HG02763 (cell line): ENCODE data around the gene HEATR5A.
"Not testable (repeated sequence)": the region's sequence is repeated elsewhere in the genome, so short reads cannot be mapped to it uniquely, and the experiment has no call there.

Source experiments
- ATAC-seq: cut with Tn5 transposase; IDR thresholded peaks from one replicate; pipeline ENCODE4 v1.9.1; 2021; ENCODE audit warnings: mild to moderate bottlenecking, moderate library complexity; ENCODE audit not compliant: unreplicated experiment

The HEATR5A gene

GRCh38 chr14:31261859-31262731, 158.3 kb downstream of the HEATR5A start:
- ATAC-seq: no peak

GRCh38 chr14:31261523-31261858, 158.9 kb downstream of the HEATR5A start:
- ATAC-seq: no peak

DNA sequence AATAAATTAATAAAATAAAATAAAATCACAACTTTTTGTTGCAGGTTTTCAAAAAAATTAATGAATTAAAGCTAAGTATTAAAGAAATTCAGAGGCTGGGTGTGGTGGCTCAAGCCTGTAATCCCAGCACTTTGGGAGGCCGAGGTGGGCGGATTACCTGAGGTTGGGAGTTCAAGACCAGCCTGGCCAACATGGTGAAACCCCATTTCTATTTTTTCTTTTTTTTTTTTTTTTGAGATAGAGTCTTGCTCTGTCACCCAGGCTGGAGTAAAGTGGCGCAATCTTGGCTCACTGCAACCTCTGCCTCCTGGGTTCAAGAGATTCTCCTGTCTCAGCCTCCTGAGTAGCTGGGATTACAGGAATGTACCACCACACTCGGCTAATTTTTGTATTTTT, 161.3 kb downstream of the HEATR5A start:
- ATAC-seq: not testable (repeated sequence)

GRCh38 chr14:31258427-31259039, 161.8 kb downstream of the HEATR5A start:
- ATAC-seq: no peak

- ATAC-seq: not testable (repeated sequence)
Measured at GRCh38 chr14:31257554-31258426, 162.6 kb downstream of the HEATR5A start.

GRCh38 chr14:31257244-31257553, 163.2 kb downstream of the HEATR5A start:
- no peak for ATAC-seq

DNA sequence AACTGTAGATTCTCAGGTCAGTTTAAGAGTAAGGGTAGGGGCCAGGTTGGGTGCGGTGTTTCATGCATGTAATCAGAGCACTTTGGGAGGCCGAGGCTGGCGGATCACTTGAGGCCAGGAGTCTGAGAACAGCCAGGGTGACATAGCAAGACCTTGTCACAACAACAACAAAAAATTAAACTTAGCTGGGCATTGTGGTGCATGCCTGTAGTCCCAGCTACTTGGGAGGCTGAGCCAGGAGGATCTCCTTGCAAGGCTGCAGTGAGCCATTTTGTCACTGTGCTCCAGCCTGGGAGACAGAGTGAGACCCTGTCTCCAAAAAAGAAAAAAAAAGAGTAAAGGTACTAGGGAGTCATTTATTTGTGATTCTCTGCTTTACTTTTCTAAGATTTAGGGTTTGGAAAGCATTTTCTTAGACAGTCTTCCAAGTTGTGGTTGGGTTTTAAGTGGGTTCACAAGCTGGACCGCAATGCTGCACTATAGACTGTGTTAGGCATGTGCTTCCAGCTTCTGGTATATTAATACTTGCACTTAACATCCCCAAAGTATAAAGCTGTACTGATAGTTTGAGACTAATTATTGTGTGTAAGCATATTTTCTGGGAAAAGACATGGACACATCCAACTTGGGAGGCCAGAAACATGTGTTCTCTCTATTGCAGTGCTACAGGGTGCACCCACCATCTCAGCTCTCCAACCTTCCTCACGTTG, 163.7 kb downstream of the HEATR5A start:
- no peak for ATAC-seq

DNA sequence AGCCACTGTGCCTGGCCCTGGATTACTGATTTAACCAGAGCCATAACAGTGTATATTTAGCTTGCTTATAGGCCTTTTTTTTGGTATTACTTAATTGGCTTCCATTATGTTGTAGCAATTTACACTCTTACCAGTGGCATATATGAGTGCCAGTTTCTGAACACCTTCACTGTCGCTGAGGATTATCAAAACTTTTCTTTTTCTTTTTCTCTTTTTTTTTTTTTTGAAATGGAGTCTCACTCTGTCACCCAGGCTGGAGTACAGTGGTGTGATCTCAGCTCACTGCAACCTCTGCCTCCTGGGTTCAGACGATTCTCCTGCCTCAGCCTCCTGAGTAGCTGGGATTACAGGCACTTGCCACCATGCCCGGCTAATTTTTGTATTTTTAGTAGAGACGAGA, 164.4 kb downstream of the HEATR5A start:
- not testable (repeated sequence) for ATAC-seq

DNA sequence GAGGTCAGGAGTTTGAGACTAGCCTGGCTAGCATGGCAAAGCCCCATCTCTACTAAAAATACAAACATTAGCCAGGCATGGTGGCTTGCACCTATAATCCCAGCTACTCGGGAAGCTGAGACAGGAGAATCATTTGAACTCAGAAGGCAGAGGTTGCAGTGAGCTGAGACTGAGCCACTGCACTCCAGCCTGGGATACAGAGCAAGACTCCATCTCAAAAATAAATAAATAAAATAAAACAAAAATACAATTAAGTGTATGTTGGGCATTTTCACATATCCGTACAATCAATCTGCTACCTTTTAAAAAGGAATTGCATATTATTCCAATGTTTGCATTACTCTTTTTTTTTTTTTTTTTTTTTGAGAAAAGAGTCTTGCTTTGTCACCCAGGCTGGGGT, 165.1 kb downstream of the HEATR5A start:
- no peak for ATAC-seq

DNA sequence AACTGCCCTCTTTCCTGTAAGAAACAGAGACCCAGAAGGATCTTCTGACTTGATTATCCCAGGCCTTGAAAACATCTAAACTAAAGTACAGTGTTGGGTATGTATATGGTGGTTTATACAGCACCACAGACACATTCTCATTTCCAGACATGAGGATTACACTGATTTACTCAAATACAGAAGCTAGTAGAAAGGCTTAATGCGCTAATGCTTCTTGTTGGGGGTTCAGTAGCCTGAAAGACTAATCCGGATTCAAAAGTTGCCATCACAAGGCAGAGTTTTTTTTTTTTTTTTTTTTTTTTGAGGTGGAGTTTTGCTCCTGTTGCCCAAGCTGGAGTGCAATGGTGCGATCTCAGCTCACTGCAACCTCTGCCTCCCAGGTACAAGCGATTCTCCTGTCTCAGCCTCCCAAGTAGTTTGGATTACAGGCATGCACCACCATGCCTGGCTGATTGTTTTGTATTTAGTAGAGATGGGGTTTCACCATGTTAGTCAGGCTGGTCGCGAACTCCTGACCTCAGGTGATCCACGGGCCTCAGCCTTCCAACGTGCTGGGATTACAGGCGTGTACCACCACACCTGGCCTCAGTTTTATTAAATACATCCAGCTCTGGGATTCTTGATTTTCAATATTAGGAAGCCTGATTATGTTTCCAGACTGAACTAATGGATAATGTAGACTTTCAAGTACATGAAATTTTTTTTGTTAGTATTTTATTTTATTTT, 166.4 kb downstream of the HEATR5A start:
- ATAC-seq: no peak

DNA sequence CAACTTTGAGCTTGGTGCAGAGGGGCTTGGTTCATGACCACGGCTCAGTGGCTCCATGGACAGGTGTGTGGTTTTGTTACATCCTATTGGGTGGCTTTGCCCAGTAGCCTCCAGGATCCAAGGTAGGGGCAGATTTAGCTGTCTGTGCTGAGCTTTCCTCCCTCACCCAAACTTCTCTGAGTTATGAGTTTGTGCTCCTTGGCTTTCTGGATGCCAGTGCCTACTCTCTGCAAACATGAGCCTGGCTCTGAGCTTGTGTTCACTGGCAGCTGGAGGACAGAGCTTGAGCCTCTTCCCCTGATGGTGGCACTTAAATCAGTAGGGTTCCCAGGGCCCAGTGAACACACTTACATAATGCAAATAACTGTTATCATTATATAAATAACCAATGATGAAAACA, 167.5 kb downstream of the HEATR5A start:
- no peak for ATAC-seq

GRCh38 chr14:31251028-31251958, 169.1 kb downstream of the HEATR5A start:
- no peak for ATAC-seq

GRCh38 chr14:31244626-31245025, 175.7 kb downstream of the HEATR5A start:
- ATAC-seq: no peak

DNA sequence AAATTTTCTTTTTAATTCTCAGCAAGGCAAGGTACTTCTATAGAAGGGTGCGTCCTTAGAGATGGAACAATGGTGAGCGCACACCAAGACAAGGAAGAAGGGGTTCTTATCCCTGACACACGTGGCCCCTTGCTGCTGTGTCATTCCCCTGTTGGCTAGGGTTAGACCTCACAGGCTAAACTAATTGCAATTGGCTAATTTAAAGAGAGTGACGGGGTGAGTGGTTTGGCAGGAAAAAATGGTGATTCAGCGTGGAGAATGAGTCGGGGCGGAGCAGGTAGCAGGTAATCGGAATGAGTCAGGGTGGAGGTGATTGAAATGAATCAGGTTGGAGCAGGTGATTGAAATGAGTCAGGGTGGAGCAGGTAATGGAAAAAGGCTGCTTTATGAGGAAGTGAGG, 176.5 kb downstream of the HEATR5A start:
- no peak for ATAC-seq

- not testable (repeated sequence) for ATAC-seq
Measured at GRCh38 chr14:31242161-31242940, 178.0 kb downstream of the HEATR5A start.
